Measurements from ENCODE around the gene ETFRF1.

- TF ChIP-seq POLR2A (IDR thresholded peaks at IDR 0.05; ENCODE audit: control extremely low read depth in 1 of 2, low read depth in 2 of 2, low read length in 2 of 2): peak; percentile 32 to 58; a peak in 2 of 3 replicates
- TF ChIP-seq CTCF (IDR thresholded peaks at IDR 0.05; ENCODE audit: control extremely low read depth in 1 of 3, insufficient read depth in 1 of 3, low read depth in 1 of 3, low read length in 3 of 3): no peak
- TF ChIP-seq JUND (IDR thresholded peaks at IDR 0.05; ENCODE audit: low read length): no peak
Measured at GRCh38 chr12:25250744-25251730, 56.0 kb downstream of the ETFRF1 start, which contains the start of gene KRAS.

All from H1 (cell line).